Muscle of back (tissue), 11 donors: Measurements from ENCODE around the gene GNA15. TPM values are rescaled to one million over a fixed set of nuclear protein-coding genes. Genes with fewer than 3 reads are reported as not detected.

Experiments
- DNase-seq, 3 donors: peaks; one replicate each; pipeline versions ENCODE4 v3.0.0 to v3.0.0-alpha.2; 2013
- polyA plus RNA-seq, 10 donors: library from polyadenylated mRNA; unstranded; fragments of 120-200 nt; gene quantifications; one replicate each; pipeline ENCODE4 v1.2.1, GENCODE V29; 2013; ENCODE audit not compliant: insufficient read length in 10 of 10

Gene GNA15
- polyA plus RNA-seq, 10 donors = 1.4 to 3.3 (median 1.8) TPM

DNA sequence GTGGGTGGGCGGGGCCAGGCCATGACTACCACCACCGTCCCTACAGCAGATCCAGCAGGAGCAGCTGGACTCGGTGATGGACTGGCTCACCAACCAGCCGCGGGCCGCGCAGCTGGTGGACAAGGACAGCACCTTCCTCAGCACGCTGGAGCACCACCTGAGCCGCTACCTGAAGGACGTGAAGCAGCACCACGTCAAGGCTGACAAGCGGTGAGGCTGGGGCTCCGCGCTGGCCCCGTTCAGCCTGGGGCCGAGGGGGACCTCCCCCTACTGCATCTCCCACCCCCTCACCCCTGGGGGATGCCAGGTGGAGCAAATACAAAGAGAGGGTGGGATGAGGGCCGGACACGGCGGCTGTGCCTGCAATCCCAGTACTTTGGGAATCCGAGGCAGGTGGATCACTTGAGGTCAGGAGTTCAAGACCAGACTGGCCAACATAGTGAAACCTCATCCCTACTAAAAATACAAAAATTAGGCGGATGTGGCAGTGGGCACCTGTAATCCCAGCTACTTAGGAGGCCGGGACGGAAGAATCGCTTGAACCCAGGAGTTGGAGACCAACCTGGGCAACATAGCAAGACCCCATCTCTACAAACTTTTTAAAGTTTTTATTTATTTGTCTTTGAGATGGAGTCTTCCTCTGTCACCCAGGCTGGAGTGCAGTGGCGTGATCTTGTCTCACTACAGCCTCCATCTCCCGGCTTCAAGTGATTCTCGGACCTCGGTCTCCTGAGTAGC, 70.6 kb downstream of the GNA15 start:
- DNase-seq = no peak

DNA sequence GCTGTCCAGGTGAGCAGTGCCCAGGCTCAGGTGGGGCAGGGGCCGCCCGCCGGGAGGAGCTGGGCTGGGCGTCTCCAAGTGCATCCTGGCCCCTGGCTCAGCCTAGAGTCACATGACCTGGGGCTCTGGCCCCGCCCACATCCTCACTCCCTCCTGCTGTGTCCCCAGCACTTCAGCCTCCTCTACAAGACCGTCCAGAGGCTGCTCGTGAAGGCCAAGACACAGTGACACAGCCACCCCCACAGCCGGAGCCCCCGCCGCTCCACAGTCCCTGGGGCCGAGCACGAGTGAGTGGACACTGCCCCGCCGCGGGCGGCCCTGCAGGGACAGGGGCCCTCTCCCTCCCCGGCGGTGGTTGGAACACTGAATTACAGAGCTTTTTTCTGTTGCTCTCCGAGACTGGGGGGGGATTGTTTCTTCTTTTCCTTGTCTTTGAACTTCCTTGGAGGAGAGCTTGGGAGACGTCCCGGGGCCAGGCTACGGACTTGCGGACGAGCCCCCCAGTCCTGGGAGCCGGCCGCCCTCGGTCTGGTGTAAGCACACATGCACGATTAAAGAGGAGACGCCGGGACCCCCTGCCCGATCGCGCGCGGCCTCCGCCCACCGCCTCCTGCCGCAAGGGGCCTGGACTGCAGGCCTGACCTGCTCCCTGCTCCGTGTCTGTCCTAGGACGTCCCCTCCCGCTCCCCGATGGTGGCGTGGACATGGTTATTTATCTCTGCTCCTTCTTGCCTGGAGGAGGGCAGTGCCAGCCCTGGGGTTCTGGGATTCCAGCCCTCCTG, 71.8 kb downstream of the GNA15 start:
- DNase-seq = no peak

DNA sequence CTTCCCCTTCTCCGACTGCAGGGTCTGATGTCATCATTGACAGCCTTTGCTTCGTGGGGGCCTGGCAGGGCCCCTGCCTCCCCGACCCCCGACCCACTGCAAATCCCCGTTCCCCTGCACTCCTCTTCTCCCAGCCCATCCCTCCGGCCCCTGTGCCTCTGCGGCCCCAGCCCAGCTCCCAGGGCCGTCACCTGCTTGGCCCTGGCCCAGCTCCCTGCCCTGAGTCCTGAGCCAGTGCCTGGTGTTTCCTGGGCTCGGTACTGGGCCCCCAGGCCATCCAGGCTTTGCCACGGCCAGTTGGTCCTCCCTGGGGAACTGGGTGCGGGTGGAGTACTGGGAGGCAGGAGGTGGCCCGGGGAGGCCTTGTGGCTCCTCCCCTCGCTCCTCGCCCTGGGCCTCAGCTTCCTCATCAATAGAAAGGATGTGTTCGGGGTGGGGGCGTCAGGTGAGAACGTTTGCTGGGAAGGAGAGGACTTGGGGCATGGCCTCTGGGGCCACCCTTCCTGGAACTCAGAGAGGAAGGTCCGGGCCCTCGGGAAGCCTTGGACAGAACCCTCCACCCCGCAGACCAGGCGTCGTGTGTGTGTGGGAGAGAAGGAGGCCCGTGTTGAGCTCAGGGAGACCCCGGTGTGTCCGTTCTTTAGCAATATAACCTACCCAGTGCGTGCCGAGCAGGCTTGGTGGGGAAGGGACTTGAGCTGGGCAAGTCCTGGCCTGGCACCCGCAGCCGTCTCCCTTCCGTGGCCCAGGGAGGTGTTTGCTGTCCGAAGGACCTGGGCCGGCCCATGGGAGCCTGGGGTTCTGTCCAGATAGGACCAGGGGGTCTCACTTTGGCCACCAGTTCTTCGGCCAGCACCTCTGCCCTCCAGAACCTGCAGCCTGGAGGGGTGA, 72.7 kb downstream of the GNA15 start:
- no peak for DNase-seq

DNA sequence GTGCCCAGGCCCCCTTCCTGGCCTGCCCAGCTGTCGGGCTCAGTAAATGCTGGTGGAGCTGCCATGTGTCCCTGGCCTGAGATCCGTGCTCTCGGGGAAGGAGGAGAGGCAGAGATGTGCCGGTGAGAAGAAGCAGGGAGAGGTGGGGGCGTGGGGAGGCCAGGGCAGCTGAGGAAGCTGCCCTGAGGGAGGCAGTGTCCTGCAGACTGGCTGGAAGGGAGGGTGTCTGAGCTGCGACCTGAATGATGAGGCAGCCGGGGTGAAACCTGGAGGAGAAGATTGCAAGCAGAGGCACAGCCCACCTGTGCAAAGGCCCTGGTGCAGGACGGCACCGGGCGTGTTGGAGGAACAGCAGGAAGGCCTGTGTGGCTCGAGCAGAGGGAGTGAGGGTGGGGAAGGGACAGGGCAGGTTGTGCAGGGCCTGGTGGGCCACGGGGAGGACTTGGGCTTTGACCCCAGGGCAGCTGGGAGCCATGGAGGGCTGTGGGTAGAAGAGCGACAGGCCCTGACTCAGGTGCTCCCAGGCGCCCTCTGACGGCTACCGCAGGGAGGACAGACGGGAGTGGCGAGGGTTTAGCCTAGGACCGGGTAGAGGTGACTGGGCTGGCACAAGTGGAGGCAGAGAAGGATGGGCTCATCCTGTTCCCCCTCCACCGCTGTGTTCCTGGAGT, 74.6 kb downstream of the GNA15 start:
- DNase-seq = peak in 2 of 3 donors; percentile 12 to 31

DNA sequence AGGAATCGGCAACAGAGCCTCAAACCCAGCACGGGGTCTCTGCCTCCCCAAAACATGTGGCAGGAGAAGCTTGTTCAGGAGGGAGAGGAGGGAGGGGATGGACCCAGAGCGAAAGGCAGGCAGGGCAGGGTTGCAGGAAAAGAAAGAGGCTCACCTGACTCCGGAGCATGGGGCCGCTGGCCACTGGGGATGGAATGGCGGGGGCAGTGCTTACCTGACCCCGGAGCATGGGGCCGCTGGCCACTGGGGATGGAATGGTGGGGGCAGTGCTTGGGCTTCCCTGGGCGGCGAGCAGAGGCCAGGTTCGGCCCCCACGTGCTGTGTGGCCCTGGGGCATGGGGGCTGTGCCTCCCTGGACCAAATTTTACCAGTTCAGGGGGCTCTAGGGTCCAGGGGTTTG, 75.4 kb downstream of the GNA15 start:
- DNase-seq = no peak

DNA sequence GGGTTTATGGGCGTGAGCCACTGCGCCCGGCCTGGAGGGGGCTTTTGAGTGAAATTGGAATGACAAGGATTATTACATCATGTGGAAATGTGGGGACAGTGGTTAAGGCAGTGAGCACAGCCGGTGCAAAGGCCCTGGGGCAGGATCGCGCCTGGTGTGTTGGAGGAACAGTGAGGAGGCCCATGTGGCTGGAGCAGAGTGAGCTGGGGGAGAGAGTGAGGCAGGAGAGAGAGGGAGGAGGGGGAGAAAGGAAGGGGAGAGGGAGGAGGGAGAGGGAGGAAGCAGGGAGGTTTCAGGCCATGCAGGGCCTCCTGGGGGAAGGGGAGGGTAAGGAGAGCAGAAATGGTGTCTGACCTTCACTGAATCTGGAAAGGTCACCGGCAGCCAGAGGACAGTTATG, 77.3 kb downstream of the GNA15 start:
- DNase-seq = no peak

Other genes with a start within 250 kb of the GNA15 start
- 1 to 10 TPM; 2.2 to 4.9 (median 3.0) TPM for gene ZNF57, start 235.1 kb upstream of the GNA15 start, polyA plus RNA-seq
- gene ZNF77, start 191.1 kb upstream of the GNA15 start, polyA plus RNA-seq = 1 to 10 TPM; 3.6 to 8.9 (median 5.0) TPM
- gene TLE6, start 158.5 kb upstream of the GNA15 start, polyA plus RNA-seq = under 1 TPM; 0.30 to 0.91 (median 0.55) TPM
- 10 to 100 TPM; 22.1 to 34.1 (median 26.1) TPM for gene TLE2, start 106.8 kb upstream of the GNA15 start, polyA plus RNA-seq
- gene TLE5, start 73.5 kb upstream of the GNA15 start, polyA plus RNA-seq = 100 to 1,000 TPM; 595 to 763 (median 675) TPM
- gene GNA11, start 41.7 kb upstream of the GNA15 start, polyA plus RNA-seq = 10 to 100 TPM; 47.1 to 69.0 (median 58.5) TPM
- gene S1PR4, start 42.7 kb downstream of the GNA15 start, polyA plus RNA-seq = 1 to 10 TPM in 1 of 10 donors, under 1 TPM in 9; 0.24 to 3.6 (median 0.44) TPM
- 10 to 100 TPM; 20.8 to 37.5 (median 28.4) TPM for gene NCLN, start 49.9 kb downstream of the GNA15 start, polyA plus RNA-seq
- under 1 TPM; 0.08 to 0.58 (median 0.39) TPM for gene CELF5, start 88.6 kb downstream of the GNA15 start, polyA plus RNA-seq
- 10 to 100 TPM; 35.1 to 50.8 (median 39.2) TPM for gene NFIC, start 230.6 kb downstream of the GNA15 start, polyA plus RNA-seq